Fibroblast of the aortic adventitia (primary cell): ENCODE measurements around the gene MEAK7. TPM values are rescaled to one million over a fixed set of nuclear protein-coding genes. Genes with fewer than 3 reads are reported as not detected.

ENCODE experiments used
- DNase-seq: peaks from one replicate; pipeline ENCODE4 v3.0.0-alpha.2; 2010; ENCODE audit warnings: low read depth
- H3K4me3 ChIP-seq: 2 replicates; pipeline ENCODE4 v1.5.1; 2011; ENCODE audit warnings: low read depth, mild to moderate bottlenecking, control low read depth, low read length, moderate library complexity
- CTCF ChIP-seq: IDR thresholded peaks from 2 replicates; pipeline ENCODE4 v1.5.1; 2011; ENCODE audit warnings: mild to moderate bottlenecking, low read length, control low read depth, inconsistent platforms; ENCODE audit not compliant: insufficient read depth
- total RNA-seq: library from RNA; depleted of rRNA; stranded (reverse); fragments of >200 nt; gene quantifications from 2 replicates; pipeline ENCODE4 v1.2.3, GENCODE V29; 2012; ENCODE audit warnings: low replicate concordance

MEAK7 gene
- total RNA-seq, 1 donor, result 19.1 TPM

GRCh38 chr16:84534815-84535214 is 30.4 kb upstream of the MEAK7 start:
- no peak for TF ChIP-seq CTCF
- H3K4me3 ChIP-seq, result no peak overlapping the region

GRCh38 chr16:84532855-84533486 is 28.5 kb upstream of the MEAK7 start:
- no peak for DNase-seq
- TF ChIP-seq CTCF, result no peak
- H3K4me3 ChIP-seq, result no peak overlapping the region

More at GRCh38 chr16:84534815-84535214, 30.4 kb upstream of the MEAK7 start:
- no peak for DNase-seq

- H3K4me3 ChIP-seq, result no peak overlapping the region
- no peak for TF ChIP-seq CTCF
- peak; percentile 97 for DNase-seq
Measured at GRCh38 chr16:84532291-84532724, 27.8 kb upstream of the MEAK7 start.

- TF ChIP-seq CTCF, result no peak
- H3K4me3 ChIP-seq, result no peak overlapping the region
- no peak for DNase-seq
Measured at GRCh38 chr16:84531671-84532111, 27.2 kb upstream of the MEAK7 start.

GRCh38 chr16:84530590-84530989 is 26.1 kb upstream of the MEAK7 start:
- TF ChIP-seq CTCF, result no peak
- no peak for DNase-seq
- H3K4me3 ChIP-seq, result no peak overlapping the region

- H3K4me3 ChIP-seq, result no peak overlapping the region
- no peak for DNase-seq
- TF ChIP-seq CTCF, result no peak
Measured at GRCh38 chr16:84529607-84530006, 25.1 kb upstream of the MEAK7 start.

- H3K4me3 ChIP-seq, result no peak overlapping the region
- DNase-seq, result no peak
Measured at GRCh38 chr16:84528322-84528721, 23.9 kb upstream of the MEAK7 start.

More at GRCh38 chr16:84528322-84528721, 23.9 kb upstream of the MEAK7 start:
- TF ChIP-seq CTCF, result no peak
